Sigmoid colon (tissue), 7 donors: ENCODE data around the gene GEMIN2. TPM values are rescaled to one million over a fixed set of nuclear protein-coding genes. Genes with fewer than 3 reads are reported as not detected.
"Not testable (repeated sequence)": the region's sequence is repeated elsewhere in the genome, so short reads cannot be mapped to it uniquely, and the experiment has no call there.

Experiments used
- DNase-seq: peaks from one replicate; pipeline ENCODE4 v3.0.0-alpha.2; 2019
- H3K27ac ChIP-seq, 4 donors: fragments of 200-600 bp; sonication (generic); one replicate each; pipeline ENCODE4 v1.5.1; 2016 to 2019; ENCODE audit warnings: mild to moderate bottlenecking in 1 of 4
- H3K27me3 ChIP-seq, 3 donors: fragments of 200-600 bp; sonication (generic); one replicate each; pipeline ENCODE4 v1.5.1; 2019; ENCODE audit warnings: mild to moderate bottlenecking in 1 of 3
- H3K36me3 ChIP-seq, 4 donors: fragments of 200-600 bp; sonication (generic); one replicate each; pipeline ENCODE4 v1.5.1; 2016 to 2019
- H3K4me1 ChIP-seq, 4 donors: fragments of 200-600 bp; sonication (generic); one replicate each; pipeline ENCODE4 v1.5.1; 2017 to 2019
- H3K4me3 ChIP-seq, 4 donors: fragments of 200-600 bp; sonication (generic); one replicate each; pipeline ENCODE4 v1.5.1; 2017 to 2019; ENCODE audit warnings: mild to moderate bottlenecking in 2 of 4, moderate library complexity in 1 of 4
- H3K9me3 ChIP-seq, 4 donors: fragments of 200-600 bp in 3 of 4; sonication (generic) in 3 of 4; one replicate each; pipeline versions ENCODE4 v1.5.1 to v1.6.1; 2013 to 2019
- EP300 ChIP-seq, 4 donors: sonication (generic); formaldehyde crosslinking; IDR thresholded peaks; one replicate each; pipeline ENCODE4 v1.6.1; 2017; ENCODE audit warnings: antibody characterized with exemption in 4 of 4
- POLR2A ChIP-seq, 2 donors: fragments of 450-650 bp; IDR thresholded peaks; one replicate each; pipeline ENCODE4 v1.6.1; 2016; ENCODE audit warnings: antibody characterized with exemption in 2 of 2, mild to moderate bottlenecking in 2 of 2, moderate library complexity in 2 of 2
- POLR2AphosphoS5 ChIP-seq, 4 donors: sonication (generic); formaldehyde crosslinking; IDR thresholded peaks; one replicate each; pipeline ENCODE4 v1.6.1; 2017; ENCODE audit warnings: antibody characterized with exemption in 4 of 4
- WGBS, 2 donors: extraction: QIAGEN DNeasy Blood & Tissue Kit; methylation state at CpG; one replicate each; pipeline ENCODE4 v1.1.7; 2013; 5-methylcytosine and 5-hydroxymethylcytosine counted together
- intact Hi-C: fragments of 100-400 bp; cut with DNase I; formaldehyde crosslinking; loops from one replicate; pipeline ENCODE4 v1.15.1; 2023
- polyA plus RNA-seq, 3 donors: library from polyadenylated mRNA; stranded (reverse); fragments of 200-250 nt; gene quantifications; one replicate each; pipeline ENCODE4 v1.2.3, GENCODE V29; 2013
- total RNA-seq, 4 donors: library from RNA; depleted of rRNA; stranded (reverse); fragments of >200 nt; gene quantifications; one replicate each; pipeline ENCODE4 v1.1.0, GENCODE V29; 2016
- TF ChIP-seq, protein P1 (sequence below), 4 experiments: fragments of 450-650 bp in 3 of 4; fragments of 200-600 bp in 1 of 4; IDR thresholded peaks; one replicate each; pipeline ENCODE4 v1.5.1; 2016 to 2019; ENCODE audit warnings: antibody characterized with exemption in 4 of 4, mild to moderate bottlenecking in 3 of 4, moderate library complexity in 2 of 4
- donor health status: healthy with polysubstance abuse.
- donor health status: Bipolar disorder and iron deficiency.
- donor health status: healthy.

The GEMIN2 gene
- total and polyA plus RNA-seq, 7 donors = 8.0 to 27.8 (median 12.2) TPM

DNA sequence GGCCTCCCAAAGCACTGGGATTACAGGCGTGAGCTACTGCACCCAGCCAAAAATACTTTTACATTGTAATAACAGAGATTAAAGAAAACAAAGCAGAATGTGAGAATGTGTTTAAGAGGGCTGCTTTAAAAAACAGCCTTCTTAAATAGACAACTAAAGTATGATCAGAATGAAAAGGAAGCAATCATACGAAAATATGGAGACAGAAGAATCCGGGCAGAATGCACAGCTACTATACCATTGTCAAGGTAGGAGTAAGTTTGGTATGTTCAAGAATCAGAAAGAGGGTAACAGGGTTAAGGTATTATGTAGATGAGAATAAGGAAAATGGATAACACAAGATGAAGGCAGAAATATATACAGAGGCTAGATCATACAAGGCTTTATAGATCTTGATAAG lies 19.6 kb upstream of the GEMIN2 start:
- no peaks in the 10 kb centered on the region for H3K9me3 ChIP-seq
- intact Hi-C loops = no loop called here
- 93% methylated on average over 3 of the region's 3 CpGs for WGBS, 2 donors
- no peak for DNase-seq
- H3K4me1 ChIP-seq = peaks cover 0 to 22% (median 13%) of the 10 kb centered on the region in 4 donors
- H3K4me3 ChIP-seq = no peak overlapping the region
- H3K36me3 ChIP-seq = peaks cover 0 to 61% (median 24%) of the 10 kb centered on the region in 4 donors
- H3K27ac ChIP-seq = no peak overlapping the region
- TF ChIP-seq, protein P1, sequence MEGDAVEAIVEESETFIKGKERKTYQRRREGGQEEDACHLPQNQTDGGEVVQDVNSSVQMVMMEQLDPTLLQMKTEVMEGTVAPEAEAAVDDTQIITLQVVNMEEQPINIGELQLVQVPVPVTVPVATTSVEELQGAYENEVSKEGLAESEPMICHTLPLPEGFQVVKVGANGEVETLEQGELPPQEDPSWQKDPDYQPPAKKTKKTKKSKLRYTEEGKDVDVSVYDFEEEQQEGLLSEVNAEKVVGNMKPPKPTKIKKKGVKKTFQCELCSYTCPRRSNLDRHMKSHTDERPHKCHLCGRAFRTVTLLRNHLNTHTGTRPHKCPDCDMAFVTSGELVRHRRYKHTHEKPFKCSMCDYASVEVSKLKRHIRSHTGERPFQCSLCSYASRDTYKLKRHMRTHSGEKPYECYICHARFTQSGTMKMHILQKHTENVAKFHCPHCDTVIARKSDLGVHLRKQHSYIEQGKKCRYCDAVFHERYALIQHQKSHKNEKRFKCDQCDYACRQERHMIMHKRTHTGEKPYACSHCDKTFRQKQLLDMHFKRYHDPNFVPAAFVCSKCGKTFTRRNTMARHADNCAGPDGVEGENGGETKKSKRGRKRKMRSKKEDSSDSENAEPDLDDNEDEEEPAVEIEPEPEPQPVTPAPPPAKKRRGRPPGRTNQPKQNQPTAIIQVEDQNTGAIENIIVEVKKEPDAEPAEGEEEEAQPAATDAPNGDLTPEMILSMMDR (IDR thresholded peaks at IDR 0.05) = no peak
- TF ChIP-seq EP300 (IDR thresholded peaks at IDR 0.05) = no peak
- TF ChIP-seq POLR2AphosphoS5 (IDR thresholded peaks at IDR 0.05) = no peak
- no peaks in the 10 kb centered on the region for H3K27me3 ChIP-seq

DNA sequence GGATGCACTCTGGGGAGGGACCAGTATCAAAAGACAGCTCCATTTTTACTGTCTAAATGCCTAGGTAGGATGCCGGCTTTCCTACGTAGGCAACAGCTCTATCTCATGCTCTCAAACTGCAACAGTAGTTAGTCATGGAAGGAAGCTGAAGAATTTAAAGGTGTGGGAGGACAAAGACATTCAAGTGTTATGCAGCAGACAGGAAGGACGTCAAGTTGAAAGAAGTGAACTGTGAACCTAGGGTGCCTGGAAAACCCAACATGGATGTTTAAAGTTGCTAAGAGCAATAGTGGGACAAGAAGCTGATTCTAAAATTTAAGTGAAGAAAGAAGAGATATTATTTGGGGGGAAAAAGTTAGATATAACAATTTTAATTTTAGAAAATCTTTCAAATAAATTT lies 17.0 kb upstream of the GEMIN2 start:
- intact Hi-C loops = no loop called here
- H3K36me3 ChIP-seq = peaks cover 0 to 34% (median 14%) of the 10 kb centered on the region in 4 donors
- WGBS, 2 donors = 53 to 58% methylated on average over 3 of the region's 3 CpGs
- H3K27me3 ChIP-seq = no peaks in the 10 kb centered on the region
- no peak for TF ChIP-seq POLR2A (IDR thresholded peaks at IDR 0.05)
- TF ChIP-seq EP300 (IDR thresholded peaks at IDR 0.05) = no peak
- no peak for TF ChIP-seq POLR2AphosphoS5 (IDR thresholded peaks at IDR 0.05)
- TF ChIP-seq, protein P1 (IDR thresholded peaks at IDR 0.05) = no peak
- H3K27ac ChIP-seq = peak overlapping the region in 2 of 4 donors; percentile 12 to 21
- no peak for DNase-seq
- peaks cover 0 to 49% (median 33%) of the 10 kb centered on the region in 4 donors for H3K4me1 ChIP-seq
- H3K9me3 ChIP-seq = no peaks in the 10 kb centered on the region
- no peak overlapping the region for H3K4me3 ChIP-seq

DNA sequence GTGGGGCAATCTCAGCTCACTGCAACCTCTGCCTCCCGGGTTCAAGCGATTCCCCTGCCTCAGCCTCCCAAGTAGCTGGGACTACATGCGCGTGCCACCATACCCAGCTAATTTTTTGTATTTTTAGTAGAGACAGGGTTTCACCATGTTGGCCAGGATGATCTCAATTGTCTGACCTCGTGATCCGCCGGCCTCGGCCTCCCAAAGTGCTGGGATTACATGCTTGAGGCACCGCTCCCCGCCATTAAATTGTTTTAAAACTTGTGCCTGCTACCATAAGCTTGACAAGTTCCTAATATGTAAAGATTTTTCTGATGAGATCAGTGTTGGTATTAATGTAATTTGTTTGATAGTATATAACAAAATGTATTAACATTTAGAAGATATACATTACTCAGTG lies 14.9 kb upstream of the GEMIN2 start:
- H3K9me3 ChIP-seq, intact Hi-C loops, H3K4me3 ChIP-seq, DNase-seq, H3K27me3 ChIP-seq, H3K27ac ChIP-seq: not testable (repeated sequence)
- Histone ChIP-seq H3K36me3 (peaks cover 0 to 16% (median 9%) of the 10 kb centered on the region in 4 donors), H3K4me1 (peaks cover 0 to 56% (median 39%) of the 10 kb centered on the region in 4 donors)
- 94 to 96% methylated on average over 10 of the region's 10 CpGs for WGBS, 2 donors

DNA sequence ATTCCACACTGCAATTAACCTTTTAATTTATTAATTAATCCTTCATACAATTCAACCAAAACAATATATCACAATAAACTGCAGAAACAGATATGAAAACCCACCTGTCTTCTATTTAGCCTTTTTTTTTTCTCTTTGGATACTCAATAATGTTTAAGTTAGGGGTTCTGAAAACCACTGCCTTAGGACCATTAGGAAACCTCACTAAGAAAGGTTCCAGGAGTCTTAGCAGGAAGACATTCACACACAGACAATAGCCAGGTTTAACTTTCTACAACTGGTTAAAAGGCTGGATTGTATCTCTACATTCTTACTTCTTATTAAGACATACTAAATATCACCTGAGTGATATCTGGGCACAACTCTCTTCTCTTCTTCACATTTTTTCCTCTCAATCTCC lies 14.4 kb upstream of the GEMIN2 start:
- intact Hi-C loops = loop anchor here (5.0 kb wide), 2 partner anchors 268 to 333 kb away; partner anchors contain the start of gene FBXO33
- peaks cover 0 to 61% (median 44%) of the 10 kb centered on the region in 4 donors for H3K4me1 ChIP-seq
- H3K27me3 ChIP-seq = no peaks in the 10 kb centered on the region
- no peaks in the 10 kb centered on the region for H3K9me3 ChIP-seq
- no peak for TF ChIP-seq EP300 (IDR thresholded peaks at IDR 0.05)
- no peak for TF ChIP-seq POLR2A (IDR thresholded peaks at IDR 0.05)
- TF ChIP-seq POLR2AphosphoS5 (IDR thresholded peaks at IDR 0.05) = no peak
- TF ChIP-seq, protein P1 (IDR thresholded peaks at IDR 0.05) = no peak
- no peak overlapping the region for H3K4me3 ChIP-seq
- no peak overlapping the region for H3K27ac ChIP-seq
- H3K36me3 ChIP-seq = peaks cover 0 to 13% (median 8%) of the 10 kb centered on the region in 4 donors
- no peak for DNase-seq

DNA sequence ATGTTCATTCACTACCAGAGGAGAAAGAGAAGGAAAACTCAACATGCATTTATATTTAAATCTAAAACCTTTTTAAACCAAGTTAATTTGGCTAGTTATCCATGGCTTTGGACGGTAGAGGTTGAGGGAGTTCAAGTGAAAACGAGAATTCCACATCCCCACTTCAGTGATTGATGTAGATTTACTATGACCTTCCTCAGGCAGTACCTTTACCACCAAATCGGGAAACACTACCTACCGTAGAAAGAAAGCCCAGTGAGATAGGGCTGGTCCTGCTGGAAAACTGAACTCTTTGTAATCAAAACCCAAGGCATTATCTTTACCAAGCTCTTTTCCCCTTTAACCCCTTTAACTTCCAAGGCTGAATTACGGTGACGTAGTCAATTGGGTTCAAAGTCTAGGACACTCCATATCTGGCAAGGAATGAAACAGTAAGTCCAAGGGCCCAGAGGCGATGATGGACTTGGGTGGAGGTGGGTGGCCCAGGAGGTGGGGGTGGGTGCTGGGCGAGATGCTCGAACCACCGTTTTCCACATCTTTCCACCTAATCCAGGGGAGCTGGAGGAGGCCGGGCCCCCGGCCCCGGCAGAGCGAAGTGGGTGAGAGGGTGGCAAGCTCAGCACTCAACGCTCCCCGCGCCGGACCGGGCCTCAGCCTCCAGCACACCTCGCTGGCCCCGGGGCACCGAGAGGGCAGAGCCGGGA lies 11.7 kb upstream of the GEMIN2 start:
- Histone ChIP-seq H3K36me3 (no peaks in the 10 kb centered on the region), H3K27ac (peak overlapping the region; percentile 98 to 99 (median 98)), H3K27me3 (no peaks in the 10 kb centered on the region), H3K4me1 (peaks cover 0 to 55% (median 41%) of the 10 kb centered on the region in 4 donors), H3K4me3 (peak overlapping the region; percentile 82 to 96 (median 94)), H3K9me3 (no peaks in the 10 kb centered on the region)
- DNase-seq = no peak
- intact Hi-C loops = loop anchor here (2.0 to 5.0 kb wide), 3 partner anchors 72 to 330 kb away; partner anchors contain the start of genes FBXO33 and PNN
- WGBS, 2 donors = 1 to 2% methylated on average over 23 of the region's 23 CpGs
- TF ChIP-seq, protein P1 (IDR thresholded peaks at IDR 0.05) = no peak
- TF ChIP-seq POLR2AphosphoS5 (IDR thresholded peaks at IDR 0.05) = peak in 1 of 4 donors; percentile 17
- TF ChIP-seq POLR2A (IDR thresholded peaks at IDR 0.05) = no peak
- no peak for TF ChIP-seq EP300 (IDR thresholded peaks at IDR 0.05)
